Neuronal stem cell (in vitro differentiated cells): Measurements from ENCODE around the gene SND1.

Source experiments
- DNase-seq: peaks from one replicate; pipeline ENCODE4 v3.0.0-alpha.2; 2013; ENCODE audit warnings: low spot score
- H2AFZ ChIP-seq: one replicate; pipeline ENCODE4 v1.6.1; 2013; ENCODE audit warnings: mild to moderate bottlenecking, low read length, inconsistent platforms
- H2AK5ac ChIP-seq: 2 replicates; pipeline ENCODE4 v1.6.1; 2013; ENCODE audit warnings: low read depth, mild to moderate bottlenecking, inconsistent platforms, low read length, moderate library complexity, mixed read lengths
- H2BK120ac ChIP-seq: 2 replicates; pipeline ENCODE4 v1.6.1; 2013; ENCODE audit warnings: low read depth, mild to moderate bottlenecking, inconsistent platforms, low read length, moderate library complexity, mixed read lengths
- H2BK12ac ChIP-seq: one replicate; pipeline ENCODE4 v1.6.1; 2013; ENCODE audit warnings: low read length, inconsistent platforms
- H2BK15ac ChIP-seq: 2 replicates; pipeline ENCODE4 v1.6.1; 2013; ENCODE audit warnings: mild to moderate bottlenecking, low read length, inconsistent platforms, mixed read lengths
- H2BK5ac ChIP-seq: one replicate; pipeline ENCODE4 v1.6.1; 2013; ENCODE audit warnings: inconsistent platforms, mild to moderate bottlenecking, low read length, moderate library complexity
- H3K14ac ChIP-seq: one replicate; pipeline ENCODE4 v1.6.1; 2013; ENCODE audit warnings: low read length, inconsistent platforms
- H3K18ac ChIP-seq: 2 replicates; pipeline ENCODE4 v1.6.1; 2013; ENCODE audit warnings: low read length, inconsistent platforms
- H3K23ac ChIP-seq: 2 replicates; pipeline ENCODE4 v1.6.1; 2013; ENCODE audit warnings: low read depth, mild to moderate bottlenecking, mixed read lengths, low read length, inconsistent platforms; ENCODE audit not compliant: poor library complexity
- H3K27ac ChIP-seq: replicated peaks from 3 replicates; pipeline ENCODE4 v1.5.1; 2013; ENCODE audit warnings: low read length, inconsistent platforms
- H3K27me3 ChIP-seq, 3 experiments: 2 replicates each; pipeline ENCODE4 v1.6.1; 2013; ENCODE audit warnings: low read length in 3 of 3, mild to moderate bottlenecking in 2 of 3, inconsistent platforms in 1 of 3, low read depth in 1 of 3, mixed read lengths in 1 of 3, moderate library complexity in 1 of 3; ENCODE audit not compliant: control insufficient read depth in 3 of 3, insufficient read depth in 3 of 3
- H3K36me3 ChIP-seq, 2 donors: replicated peaks in 1 of 2; 2 replicates each; pipeline ENCODE4 v1.6.1; 2013; ENCODE audit warnings: low read length in 2 of 2; ENCODE audit not compliant: control insufficient read depth in 2 of 2, insufficient read depth in 2 of 2
- H3K4ac ChIP-seq: 2 replicates; pipeline ENCODE4 v1.6.1; 2013; ENCODE audit warnings: inconsistent platforms, mild to moderate bottlenecking, low read length, moderate library complexity
- H3K4me1 ChIP-seq, 2 donors: 1 replicate in 1 of 2; 2 replicates in 1 of 2; pipeline ENCODE4 v1.6.1; 2013; ENCODE audit warnings: low read length in 2 of 2, low read depth in 1 of 2; ENCODE audit not compliant: control insufficient read depth in 2 of 2, insufficient read depth in 1 of 2
- H3K4me2 ChIP-seq: one replicate; pipeline ENCODE4 v1.6.1; 2013; ENCODE audit warnings: mild to moderate bottlenecking, low read length, inconsistent platforms; ENCODE audit not compliant: insufficient read depth, poor library complexity, severe bottlenecking
- H3K4me3 ChIP-seq, 2 donors: 2 replicates each; pipeline ENCODE4 v1.5.1; 2013; ENCODE audit warnings: low read length in 2 of 2, mild to moderate bottlenecking in 2 of 2, inconsistent platforms in 1 of 2, moderate library complexity in 1 of 2
- H3K79me1 ChIP-seq: one replicate; pipeline ENCODE4 v1.6.1; 2013; ENCODE audit warnings: low read depth, mild to moderate bottlenecking, inconsistent platforms, low read length, moderate library complexity
- H3K9ac ChIP-seq: one replicate; pipeline ENCODE4 v1.6.1; 2013; ENCODE audit warnings: mild to moderate bottlenecking, low read depth, low read length, inconsistent platforms; ENCODE audit not compliant: poor library complexity
- H3K9me3 ChIP-seq, 2 donors: replicated peaks in 1 of 2; 2 replicates each; pipeline versions ENCODE3 to v1.6.1; 2013; ENCODE audit warnings: low read length in 2 of 2, mild to moderate bottlenecking in 2 of 2, inconsistent platforms in 1 of 2, low read depth in 1 of 2, mixed read lengths in 1 of 2, moderate library complexity in 1 of 2; ENCODE audit not compliant: control insufficient read depth in 2 of 2, insufficient read depth in 1 of 2
- H4K8ac ChIP-seq: one replicate; pipeline ENCODE4 v1.6.1; 2013; ENCODE audit warnings: low read depth, mild to moderate bottlenecking, inconsistent platforms, low read length, moderate library complexity
- H4K91ac ChIP-seq: one replicate; pipeline ENCODE4 v1.6.1; 2013; ENCODE audit warnings: low read length, low read depth, mild to moderate bottlenecking, inconsistent platforms; ENCODE audit not compliant: poor library complexity
- WGBS, 2 donors: extraction: QIAGEN DNeasy Blood & Tissue Kit; methylation state at CpG; one replicate each; pipeline ENCODE4 v1.1.7; 2013; ENCODE audit warnings: missing lambda C conversion rate in 2 of 2, mixed read lengths in 1 of 2; ENCODE audit not compliant: insufficient read length in 2 of 2, insufficient replicate concordance in 1 of 2; ENCODE audit errors: extremely low coverage in 2 of 2; 5-methylcytosine and 5-hydroxymethylcytosine counted together

The SND1 gene

DNA sequence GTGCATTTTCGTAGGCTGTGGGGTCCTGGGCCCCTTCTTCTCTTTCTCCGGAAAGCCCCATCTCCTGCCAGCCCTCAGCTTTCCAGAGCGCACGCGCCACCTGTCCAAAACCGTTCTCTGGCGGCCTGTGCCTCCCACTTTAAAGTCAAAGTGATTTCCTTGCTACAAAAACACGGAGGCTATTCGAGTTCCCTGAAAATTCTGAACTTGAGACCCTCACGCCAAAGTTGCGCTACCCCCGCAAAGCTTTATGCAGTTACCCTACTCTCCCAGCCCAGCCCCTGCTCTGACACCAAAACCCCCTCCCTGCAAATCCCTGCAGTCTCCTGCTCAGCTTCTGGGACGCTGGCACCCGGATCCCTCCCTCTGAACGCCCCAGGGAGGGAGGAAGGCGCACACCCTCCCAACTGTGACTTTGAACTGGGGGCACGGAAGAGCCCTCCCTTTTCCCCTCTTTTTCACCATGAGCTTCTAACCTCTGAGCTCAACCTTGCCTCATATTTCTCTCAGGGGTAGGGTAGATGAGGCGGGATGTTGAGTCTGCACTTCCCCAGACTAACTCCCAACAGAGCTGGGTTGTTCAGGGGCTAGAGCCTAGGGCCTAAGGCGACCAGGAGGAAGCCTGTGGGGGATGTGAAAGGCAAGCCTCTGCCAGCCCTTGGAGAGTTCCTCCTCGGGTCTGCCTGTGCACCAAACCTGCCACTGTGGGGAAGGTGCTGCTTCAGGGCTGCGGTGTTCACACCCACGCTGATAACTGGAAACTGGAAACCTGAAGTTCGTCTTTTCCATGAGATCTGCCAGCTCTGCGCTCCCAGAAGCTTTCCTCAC is 31.4 kb upstream of the SND1 start:
- Histone ChIP-seq H3K4me2 (peak overlapping the region; percentile 75), H4K8ac (no peak overlapping the region), H3K18ac (no peak overlapping the region), H3K9ac (no peak overlapping the region), H3K14ac (no peak overlapping the region), H3K9me3 (no peaks in the 10 kb centered on the region), H3K23ac (peak overlapping the region; percentile 69), H2BK12ac (no peak overlapping the region), H3K4me1 (peaks cover 0 to 2% of the 10 kb centered on the region in 2 donors), H3K4me3 (peak overlapping the region in 1 of 2 donors; percentile 74), H2AFZ (peak overlapping the region; percentile 6), H2BK15ac (no peak overlapping the region), H3K4ac (no peak overlapping the region), H2BK5ac (no peak overlapping the region), H4K91ac (no peak overlapping the region), H2BK120ac (no peak overlapping the region), H3K79me1 (no peaks in the 10 kb centered on the region), H2AK5ac (no peak overlapping the region), H3K36me3 (no peaks in the 10 kb centered on the region), H3K27me3 (peaks cover 2 to 72% (median 21%) of the 10 kb centered on the region in 3 experiments), H3K27ac (no peak overlapping the region)
- no peak for DNase-seq
- WGBS, 2 donors, result no CpG with 5 or more reads among the region's 24 CpGs

DNA sequence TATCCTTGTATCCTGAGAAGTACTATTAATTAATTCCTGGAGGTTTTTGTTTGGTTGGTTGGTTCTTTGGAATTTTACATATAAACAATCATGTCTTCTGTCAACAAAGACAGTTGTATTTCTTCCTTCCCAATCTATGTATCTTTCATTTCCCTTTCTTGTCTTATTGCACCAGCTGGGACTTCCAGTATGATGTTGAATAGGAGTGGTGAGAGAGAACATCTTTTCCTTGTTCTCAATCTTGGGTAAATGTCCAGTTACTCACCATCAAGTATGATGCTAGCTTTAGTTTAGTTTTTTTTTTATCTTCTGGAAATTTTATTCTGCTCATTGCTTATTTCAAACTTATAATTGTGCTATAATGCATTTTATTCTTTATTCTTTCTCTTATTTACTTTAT is 26.7 kb upstream of the SND1 start:
- no peak overlapping the region for H3K18ac ChIP-seq
- DNase-seq, result no peak
- H3K4me2 ChIP-seq, result no peak overlapping the region
- no peak overlapping the region for H3K14ac ChIP-seq
- H2AK5ac ChIP-seq, result no peak overlapping the region
- no peak overlapping the region for H2BK15ac ChIP-seq
- H3K23ac ChIP-seq, result no peak overlapping the region
- no peaks in the 10 kb centered on the region for H3K9me3 ChIP-seq
- no peak overlapping the region for H2BK120ac ChIP-seq
- H3K79me1 ChIP-seq, result no peaks in the 10 kb centered on the region
- H3K4me1 ChIP-seq, result peaks cover 0 to 2% of the 10 kb centered on the region in 2 donors
- H4K8ac ChIP-seq, result no peak overlapping the region
- H3K36me3 ChIP-seq, result no peaks in the 10 kb centered on the region
- H4K91ac ChIP-seq, result no peak overlapping the region
- no peak overlapping the region for H3K4me3 ChIP-seq
- no peak overlapping the region for H2BK5ac ChIP-seq
- peaks cover 0 to 31% (median 6%) of the 10 kb centered on the region in 3 experiments for H3K27me3 ChIP-seq
- H3K4ac ChIP-seq, result no peak overlapping the region
- H3K27ac ChIP-seq, result no peak overlapping the region
- H2BK12ac ChIP-seq, result no peak overlapping the region
- no peak overlapping the region for H3K9ac ChIP-seq
- no peak overlapping the region for H2AFZ ChIP-seq

DNA sequence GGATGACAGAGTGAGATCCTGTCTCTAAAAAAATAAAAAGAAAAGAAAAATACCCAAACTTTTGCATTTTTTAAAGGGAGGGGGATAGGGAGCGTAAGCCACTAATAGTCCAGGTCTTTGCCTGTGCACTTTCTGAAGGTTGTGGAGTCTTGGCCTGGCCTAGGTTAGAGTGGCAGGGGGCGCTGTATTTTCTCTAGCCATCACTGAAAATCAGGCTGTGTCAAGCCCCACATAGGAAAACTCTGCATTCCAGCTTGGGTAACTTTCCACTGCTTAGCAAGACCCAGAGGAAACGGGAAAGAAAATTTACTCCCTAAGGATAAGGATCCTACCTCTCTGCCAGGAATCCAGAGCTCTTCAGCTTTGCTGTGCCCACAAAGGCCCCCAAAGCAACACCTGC is 23.5 kb upstream of the SND1 start:
- H2BK5ac ChIP-seq, result no peak overlapping the region
- H4K8ac ChIP-seq, result no peak overlapping the region
- no peak overlapping the region for H3K14ac ChIP-seq
- H2BK12ac ChIP-seq, result no peak overlapping the region
- no peak overlapping the region for H2BK120ac ChIP-seq
- no peaks in the 10 kb centered on the region for H3K9me3 ChIP-seq
- no CpG with 5 or more reads among the region's 3 CpGs for WGBS, 2 donors
- no peak overlapping the region for H3K9ac ChIP-seq
- no peak overlapping the region for H3K4me3 ChIP-seq
- H3K18ac ChIP-seq, result no peak overlapping the region
- H3K27me3 ChIP-seq, result peaks cover 0 to 6% (median 0%) of the 10 kb centered on the region in 3 experiments
- DNase-seq, result no peak
- H4K91ac ChIP-seq, result no peak overlapping the region
- H3K23ac ChIP-seq, result no peak overlapping the region
- H3K4me1 ChIP-seq, result peaks cover 0 to 2% of the 10 kb centered on the region in 2 donors
- H3K27ac ChIP-seq, result no peak overlapping the region
- no peaks in the 10 kb centered on the region for H3K79me1 ChIP-seq
- no peaks in the 10 kb centered on the region for H3K36me3 ChIP-seq
- H3K4ac ChIP-seq, result no peak overlapping the region
- H2AFZ ChIP-seq, result no peak overlapping the region
- H2AK5ac ChIP-seq, result no peak overlapping the region
- no peak overlapping the region for H2BK15ac ChIP-seq
- H3K4me2 ChIP-seq, result no peak overlapping the region

DNA sequence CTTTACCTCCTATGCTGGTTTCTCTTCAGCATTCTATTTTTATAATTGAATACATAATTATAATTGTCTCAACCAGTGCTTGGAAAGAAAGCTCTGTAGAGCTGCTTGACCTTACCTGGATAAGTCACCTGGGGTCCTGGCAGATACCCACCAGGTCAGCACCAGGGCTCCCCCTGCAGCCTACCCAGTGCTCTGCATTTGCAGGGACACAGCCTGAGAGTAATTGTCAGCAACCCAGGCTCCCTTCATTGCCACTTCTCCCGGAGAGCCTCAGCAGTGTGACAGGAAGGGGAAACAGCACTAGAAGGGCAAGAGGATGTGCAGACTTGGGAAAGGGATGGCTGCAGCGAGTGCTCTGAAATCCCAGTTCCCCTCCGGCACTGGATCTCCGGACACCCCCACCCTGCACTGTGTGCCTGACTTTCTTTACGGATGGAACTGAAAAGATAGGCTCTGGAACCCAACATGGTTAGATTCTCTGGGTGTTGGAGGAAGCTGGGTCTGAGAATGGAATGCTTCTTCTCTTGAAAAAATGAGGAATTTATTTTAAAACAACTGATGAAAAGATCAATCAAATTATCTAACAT is 22.6 kb upstream of the SND1 start:
- Histone ChIP-seq H3K4ac (no peak overlapping the region), H2BK5ac (no peak overlapping the region), H3K4me2 (no peak overlapping the region), H3K79me1 (no peaks in the 10 kb centered on the region), H2AFZ (peak overlapping the region; percentile 84), H3K9ac (peak overlapping the region; percentile 36), H2BK12ac (no peak overlapping the region), H3K23ac (peak overlapping the region; percentile 34), H2BK120ac (no peak overlapping the region), H3K9me3 (peaks cover 0 to 6% of the 10 kb centered on the region in 2 donors), H4K91ac (no peak overlapping the region), H2AK5ac (no peak overlapping the region), H3K18ac (peak overlapping the region; percentile 86), H4K8ac (no peak overlapping the region), H3K27ac (no peak overlapping the region), H3K4me1 (peaks cover 0 to 2% of the 10 kb centered on the region in 2 donors), H3K27me3 (peaks cover 0 to 6% (median 0%) of the 10 kb centered on the region in 3 experiments), H3K36me3 (no peaks in the 10 kb centered on the region), H3K14ac (no peak overlapping the region), H2BK15ac (no peak overlapping the region), H3K4me3 (no peak overlapping the region)
- DNase-seq, result no peak
- no CpG with 5 or more reads among the region's 5 CpGs for WGBS, 2 donors
